GM18498 (cell line): ENCODE measurements around the gene ZMPSTE24.
"Not testable (repeated sequence)": the region's sequence is repeated elsewhere in the genome, so short reads cannot be mapped to it uniquely, and the experiment has no call there.

Experiments used
- ATAC-seq: cut with Tn5 transposase; IDR thresholded peaks from one replicate; pipeline ENCODE4 v1.9.1; 2021; ENCODE audit warnings: mild to moderate bottlenecking, moderate library complexity; ENCODE audit not compliant: unreplicated experiment

Gene ZMPSTE24

DNA sequence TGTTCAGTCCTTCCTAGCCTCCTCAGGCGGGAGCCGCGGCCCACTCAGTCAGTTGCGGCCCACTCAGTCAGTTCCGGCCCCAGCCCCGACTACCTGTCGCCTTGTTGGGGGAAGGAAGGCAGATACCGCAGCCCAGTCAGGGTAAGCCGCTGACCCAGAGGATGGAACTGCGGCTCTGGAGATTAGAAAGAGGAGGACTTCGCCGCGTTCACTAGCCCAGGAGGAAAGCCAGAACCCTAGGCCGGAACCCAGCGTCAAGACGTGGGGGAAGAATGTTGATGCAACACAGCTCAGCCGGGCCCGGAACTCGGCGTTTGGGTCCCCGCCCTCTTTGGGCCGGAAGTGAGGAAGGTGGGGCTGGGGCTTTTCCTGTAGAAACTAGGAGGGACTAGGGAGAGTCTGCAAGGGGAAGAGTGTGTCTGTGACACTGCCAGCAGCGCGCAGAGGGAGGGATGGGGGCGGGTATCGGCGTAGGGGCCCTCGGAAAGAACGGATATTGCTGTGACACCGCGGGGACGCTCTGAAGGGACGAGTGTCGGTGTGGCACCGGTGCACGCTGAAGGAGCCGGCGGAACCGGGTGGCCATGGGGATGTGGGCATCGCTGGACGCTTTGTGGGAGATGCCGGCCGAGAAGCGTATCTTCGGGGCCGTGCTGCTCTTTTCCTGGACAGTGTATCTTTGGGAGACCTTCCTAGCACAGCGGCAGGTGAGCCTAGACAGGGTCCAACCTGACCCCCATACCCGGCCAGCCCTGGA is at the start of gene ZMPSTE24:
Gene ZMPSTE24, plus strand, starts transcription at position 549 of the 757 bp plus-strand sequence. Its CDS starts 36 bp downstream, at position 585.
- ATAC-seq = peak; percentile 91

GRCh38 chr1:40210511-40211204 is 47.4 kb upstream of the ZMPSTE24 start:
- ATAC-seq = no peak

DNA sequence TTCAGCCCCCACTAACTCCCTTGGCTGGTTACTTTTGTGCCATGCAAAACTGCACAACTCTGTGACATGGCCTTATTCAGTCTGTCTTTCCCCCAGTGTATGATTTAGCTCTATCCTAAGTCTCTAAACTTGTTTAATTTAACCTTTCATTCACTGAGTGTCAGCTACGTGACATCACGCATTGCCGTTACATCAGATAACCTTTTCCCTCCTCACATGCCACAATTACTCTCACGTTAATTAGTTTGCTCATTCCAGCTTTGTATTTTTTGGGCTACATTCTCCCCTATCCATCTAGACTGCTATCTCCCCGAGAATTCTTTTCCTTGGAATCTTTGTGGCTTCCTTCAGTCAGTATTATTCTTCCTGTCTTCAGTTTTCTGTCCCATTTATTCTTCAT is 39.7 kb upstream of the ZMPSTE24 start:
- ATAC-seq = no peak

GRCh38 chr1:40221471-40221905 is 36.5 kb upstream of the ZMPSTE24 start:
- ATAC-seq = not testable (repeated sequence)

GRCh38 chr1:40221977-40222772 is 35.9 kb upstream of the ZMPSTE24 start:
- ATAC-seq = no peak

- ATAC-seq = no peak
These were observed 34.0 kb upstream of the ZMPSTE24 start for GRCh38 chr1:40224040-40224439.

DNA sequence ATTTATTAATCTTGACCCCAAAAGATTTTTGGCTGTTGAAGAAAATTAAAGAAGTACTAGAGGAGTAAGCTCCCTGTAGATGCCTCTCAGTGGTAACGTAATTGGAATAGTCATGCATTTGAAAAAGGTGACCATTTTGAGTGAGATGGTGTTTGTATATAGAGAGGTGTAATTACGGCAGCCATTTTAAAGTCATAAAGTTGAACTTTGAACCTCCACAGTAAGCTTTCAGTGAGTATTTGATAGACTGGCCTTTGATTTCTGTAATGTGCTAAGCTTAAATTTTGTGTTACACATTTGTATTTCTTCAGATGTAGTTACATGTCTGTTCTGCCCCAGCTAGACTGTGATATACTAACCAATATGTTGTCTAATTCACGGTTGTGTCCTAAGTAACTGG is 31.8 kb upstream of the ZMPSTE24 start:
- ATAC-seq = no peak

DNA sequence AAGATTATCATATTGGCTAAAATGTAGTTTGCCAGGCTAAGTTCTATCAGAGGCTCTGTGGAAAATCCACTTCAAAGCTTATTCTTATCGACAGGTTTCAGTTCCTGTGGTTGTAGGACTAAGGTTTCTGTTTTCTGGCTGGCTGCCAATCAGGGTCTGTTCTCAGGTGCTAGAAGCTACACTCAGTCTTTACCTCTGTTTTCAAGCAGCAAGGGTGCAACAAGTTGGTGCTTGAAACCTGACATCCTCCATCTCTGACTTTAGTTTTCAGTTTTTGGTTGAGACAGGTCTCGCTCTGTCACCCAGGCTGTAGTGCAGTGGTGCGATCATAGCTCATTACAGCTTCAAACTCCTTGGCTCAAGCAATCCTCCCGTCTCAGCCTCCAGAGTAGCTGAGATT is 25.6 kb upstream of the ZMPSTE24 start:
- ATAC-seq = peak; percentile 85

- no peak for ATAC-seq
These were observed 18.4 kb upstream of the ZMPSTE24 start for GRCh38 chr1:40239626-40240025.

GRCh38 chr1:40240390-40240789 is 17.6 kb upstream of the ZMPSTE24 start:
- no peak for ATAC-seq

DNA sequence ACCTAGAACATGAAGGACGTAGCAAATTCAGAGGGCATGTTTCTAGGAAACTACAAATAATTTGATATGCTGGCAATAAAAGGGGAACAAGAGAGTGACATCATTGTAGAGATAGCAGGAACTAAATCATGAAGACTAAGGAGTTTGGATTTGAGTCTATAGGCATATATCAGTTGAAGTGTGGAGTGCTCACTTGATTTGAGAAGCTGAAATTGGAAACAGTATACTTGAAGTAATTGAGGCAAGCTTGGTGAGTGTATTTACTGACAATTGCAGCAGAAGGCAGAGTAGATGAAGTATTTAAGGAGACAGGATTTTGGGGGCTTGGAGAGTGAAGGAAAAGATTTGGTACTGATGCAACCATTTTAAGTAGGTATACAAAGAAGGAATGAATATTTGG is 16.7 kb upstream of the ZMPSTE24 start:
- ATAC-seq = peak; percentile 15

DNA sequence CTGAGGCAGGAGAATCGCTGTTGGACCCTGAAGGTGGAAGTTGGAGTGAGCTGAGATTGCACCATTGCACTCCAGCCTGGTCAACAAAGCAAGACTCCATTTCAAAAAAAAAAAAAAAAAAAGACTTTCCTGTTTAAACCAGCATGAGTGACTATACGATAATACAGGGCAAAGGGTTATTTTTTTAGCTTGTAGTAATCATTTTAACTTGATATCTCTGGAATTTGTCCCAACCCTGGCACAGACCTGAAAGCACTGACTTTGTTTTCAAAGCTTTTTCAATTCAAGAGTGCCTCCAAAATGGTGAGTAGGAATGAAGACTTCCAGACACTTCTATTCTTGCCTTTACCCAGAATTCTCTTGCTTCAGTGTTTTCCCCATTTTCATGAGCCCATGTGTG is 14.7 kb upstream of the ZMPSTE24 start:
- no peak for ATAC-seq

- no peak for ATAC-seq
These were observed 13.8 kb upstream of the ZMPSTE24 start for GRCh38 chr1:40244138-40244744.

GRCh38 chr1:40245686-40246085 is 12.3 kb upstream of the ZMPSTE24 start:
- no peak for ATAC-seq

DNA sequence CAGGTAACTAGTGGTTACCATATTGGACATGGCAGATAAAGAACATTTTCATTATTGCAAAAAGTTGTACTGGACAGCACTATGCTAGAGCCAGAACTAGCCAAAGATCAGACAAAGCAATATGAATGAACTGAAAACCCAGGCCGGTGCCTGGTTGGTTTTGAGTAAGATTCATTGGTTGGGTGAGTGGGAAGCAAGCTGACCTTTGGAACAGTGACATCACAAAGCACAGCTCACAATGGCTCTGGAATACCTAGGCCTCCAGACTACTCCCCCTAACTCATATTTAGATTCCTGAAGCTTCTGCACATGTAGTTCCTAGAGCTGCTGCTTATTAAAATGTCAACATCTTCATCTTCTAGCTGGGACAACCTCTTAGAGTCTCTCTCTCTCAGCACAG is 10.4 kb upstream of the ZMPSTE24 start, which contains the start of gene TMCO2:
Gene TMCO2, plus strand, starts transcription at position 283 of the 400 bp plus-strand sequence. Its CDS starts 57 bp downstream, at position 340.
- ATAC-seq = no peak

DNA sequence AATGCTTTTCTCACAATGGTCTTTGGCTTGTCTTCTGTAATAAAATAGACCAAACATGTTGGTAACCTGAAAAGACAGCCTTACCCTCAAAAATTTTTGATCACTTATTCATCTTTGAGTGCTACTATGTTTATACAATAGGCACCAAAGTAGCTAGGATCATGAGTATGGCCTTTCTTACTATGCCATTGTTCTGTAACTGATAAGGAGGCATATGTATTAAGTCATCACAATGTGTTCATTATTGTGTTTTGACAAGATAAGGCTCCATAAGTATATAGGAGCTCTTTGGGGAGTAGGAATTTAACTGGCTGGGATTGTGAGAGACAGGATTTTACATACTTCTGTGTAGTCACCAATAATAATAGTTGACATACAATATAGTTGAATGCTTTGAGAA is 9.6 kb upstream of the ZMPSTE24 start:
- ATAC-seq = no peak

DNA sequence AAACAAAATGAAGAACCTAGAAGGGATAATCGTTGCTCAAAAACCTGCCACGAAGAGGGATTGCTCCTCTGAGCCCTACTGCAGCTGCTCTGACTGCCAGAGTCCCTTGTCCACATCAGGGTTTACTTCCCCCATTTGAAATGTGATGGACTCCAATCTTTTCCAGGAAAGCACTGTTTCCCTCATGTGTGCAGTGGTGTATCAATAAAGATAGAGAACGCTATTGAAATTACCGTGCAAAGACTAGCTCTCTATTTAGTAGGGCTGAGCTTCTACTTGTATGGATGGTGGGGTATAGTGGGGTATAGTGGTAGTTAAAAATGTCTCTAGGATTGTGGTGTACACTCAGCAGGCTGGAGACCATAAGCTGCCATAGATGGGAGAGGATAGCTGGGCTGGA is 6.6 kb upstream of the ZMPSTE24 start:
- no peak for ATAC-seq

DNA sequence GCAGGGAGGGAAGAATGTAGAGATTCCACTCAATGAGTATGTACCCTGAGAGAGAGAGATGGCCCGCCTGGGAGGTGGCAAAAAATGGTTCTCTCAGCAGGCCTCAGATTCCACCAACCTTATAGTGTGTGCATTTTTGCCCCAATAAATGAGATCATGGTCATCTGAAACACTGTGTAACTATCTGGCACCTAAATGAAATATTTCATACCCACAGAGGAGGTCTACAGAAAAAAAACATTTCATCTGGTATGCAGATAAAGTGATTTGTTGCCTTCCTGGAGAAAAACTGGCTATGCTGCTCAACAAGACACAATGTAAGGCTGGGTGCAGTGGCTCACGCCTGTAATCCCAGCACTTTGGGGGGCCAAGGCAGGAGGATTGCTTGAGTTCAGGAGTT is 5.4 kb upstream of the ZMPSTE24 start:
- ATAC-seq = no peak

GRCh38 chr1:40255231-40255630 is 2.8 kb upstream of the ZMPSTE24 start:
- ATAC-seq = no peak

GRCh38 chr1:40256401-40257084 is 1.5 kb upstream of the ZMPSTE24 start:
- no peak for ATAC-seq
